HG02973 (cell line): Measurements from ENCODE around the gene GSG1L2.

Source experiments
- ATAC-seq: cut with Tn5 transposase; IDR thresholded peaks from one replicate; pipeline ENCODE4 v1.9.1; 2021; ENCODE audit warnings: moderate library complexity; ENCODE audit not compliant: unreplicated experiment

GSG1L2 gene

GRCh38 chr17:9825641-9826150, 3.8 kb upstream of the GSG1L2 start, which contains the start of gene GLP2R:
TSS of gene GLP2R (plus strand) at chr17:9825924. CDS start at chr17:9826064, 140 bp downstream.
- ATAC-seq: no peak

DNA sequence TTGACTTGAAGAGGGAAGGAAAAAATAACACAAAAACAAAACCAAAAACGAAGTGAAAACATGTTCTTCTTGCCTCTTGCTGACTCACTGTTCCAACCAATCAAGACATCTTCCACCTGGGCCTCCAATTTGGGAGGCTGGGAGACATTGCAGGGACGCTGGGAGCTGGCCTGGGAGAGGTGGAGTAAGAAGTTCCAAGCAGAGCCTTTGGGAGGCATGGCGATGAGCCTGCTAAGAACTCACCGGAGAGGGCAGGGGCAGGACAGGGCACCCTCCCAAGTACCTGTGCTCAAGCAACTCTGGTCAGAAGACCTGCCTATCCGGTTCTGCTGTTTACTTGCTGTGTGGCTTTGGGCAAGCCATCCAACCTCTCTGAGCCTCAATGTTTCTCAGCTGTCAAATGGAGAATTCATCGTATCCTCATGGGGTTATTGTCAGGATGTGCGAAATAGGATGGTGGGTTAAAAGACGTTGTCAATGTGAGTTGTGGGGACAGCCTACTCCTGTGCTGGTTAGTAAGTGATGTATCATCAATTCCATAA, 3.0 kb upstream of the GSG1L2 start:
- no peak for ATAC-seq

- ATAC-seq: no peak
These were observed 2.2 kb upstream of the GSG1L2 start for GRCh38 chr17:9824094-9824493.

GRCh38 chr17:9820448-9820847, 1.4 kb downstream of the GSG1L2 start:
- no peak for ATAC-seq

DNA sequence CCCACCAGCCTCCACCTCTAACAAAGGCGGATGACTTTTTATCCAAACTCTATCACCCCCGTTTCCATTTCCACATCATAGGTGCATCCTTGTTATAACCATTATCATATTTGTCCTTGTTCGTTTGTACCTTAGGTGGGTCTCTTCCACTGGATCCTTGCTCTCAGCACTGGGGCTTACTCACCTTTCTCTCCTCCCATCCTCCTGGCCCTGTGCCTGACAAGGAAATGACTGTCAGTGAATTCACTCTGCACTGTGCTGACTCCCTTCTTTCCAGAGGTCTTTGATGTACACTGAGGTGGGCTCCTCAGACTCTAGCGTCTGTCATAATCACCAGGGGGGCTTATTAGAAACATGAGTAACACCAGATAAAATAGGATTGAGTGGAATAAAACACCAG, 3.1 kb downstream of the GSG1L2 start:
- no peak for ATAC-seq

GRCh38 chr17:9817086-9817485, 4.8 kb downstream of the GSG1L2 start:
- ATAC-seq: no peak

- no peak for ATAC-seq
These were observed 5.4 kb downstream of the GSG1L2 start for GRCh38 chr17:9816472-9816871.

GRCh38 chr17:9814337-9814945, 7.4 kb downstream of the GSG1L2 start:
- ATAC-seq: no peak

DNA sequence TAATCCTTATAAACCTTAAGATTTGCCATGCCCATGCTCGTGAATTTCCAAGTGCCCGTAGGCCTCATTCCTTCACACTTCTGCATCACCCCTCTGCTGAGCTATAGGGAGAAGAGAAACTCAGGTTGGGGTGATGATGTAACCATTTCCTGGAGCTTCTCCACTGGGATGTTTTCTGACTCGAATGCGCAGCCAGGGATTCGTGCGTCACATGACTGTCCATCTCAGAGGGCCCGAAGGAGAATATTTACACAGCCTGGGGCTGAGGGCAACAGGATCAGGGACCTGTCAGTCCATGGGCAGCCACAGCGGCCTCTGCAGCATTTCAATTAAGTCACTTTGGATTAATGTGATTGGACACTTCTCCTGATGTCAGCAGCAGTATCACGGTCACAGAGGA, 8.7 kb downstream of the GSG1L2 start:
- no peak for ATAC-seq

DNA sequence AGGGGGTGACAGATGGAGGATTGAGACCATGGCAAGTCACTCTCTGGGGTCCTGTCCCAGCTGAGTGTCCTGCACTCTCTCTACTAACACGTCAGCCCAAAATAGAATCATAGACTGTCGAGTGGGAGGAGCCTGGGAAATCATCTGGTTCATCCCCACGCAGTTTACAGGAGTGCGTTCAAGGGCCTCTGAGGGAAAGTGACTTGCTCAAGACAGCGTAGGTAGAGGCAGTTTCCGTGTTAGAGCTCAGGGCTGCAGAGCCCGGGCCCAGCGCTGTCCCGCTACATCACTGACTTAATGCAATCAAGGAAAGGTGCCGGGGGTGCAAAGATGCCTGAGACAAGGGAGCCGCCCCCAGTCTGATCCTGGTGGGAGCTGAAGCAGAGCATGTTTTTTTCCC, 10.3 kb downstream of the GSG1L2 start:
- no peak for ATAC-seq

DNA sequence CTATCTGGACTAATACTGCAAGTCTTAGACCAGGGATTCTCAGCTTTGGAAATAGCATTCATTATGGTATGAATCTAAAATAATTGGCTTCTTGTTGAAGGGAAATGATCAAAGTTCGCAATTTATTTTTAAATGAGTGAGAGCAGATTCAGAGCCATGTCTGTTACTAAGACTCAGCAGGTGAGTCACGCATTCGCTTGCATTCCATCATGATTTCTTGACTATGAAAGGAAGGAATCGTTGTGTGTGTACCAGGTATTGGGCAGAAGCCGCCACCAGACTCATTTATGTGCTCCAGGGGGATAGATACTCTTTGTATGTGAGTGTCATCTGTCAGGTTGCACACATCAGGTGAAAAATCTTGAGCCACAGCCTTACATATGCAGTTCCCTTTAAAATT, 10.8 kb downstream of the GSG1L2 start:
- ATAC-seq: no peak

DNA sequence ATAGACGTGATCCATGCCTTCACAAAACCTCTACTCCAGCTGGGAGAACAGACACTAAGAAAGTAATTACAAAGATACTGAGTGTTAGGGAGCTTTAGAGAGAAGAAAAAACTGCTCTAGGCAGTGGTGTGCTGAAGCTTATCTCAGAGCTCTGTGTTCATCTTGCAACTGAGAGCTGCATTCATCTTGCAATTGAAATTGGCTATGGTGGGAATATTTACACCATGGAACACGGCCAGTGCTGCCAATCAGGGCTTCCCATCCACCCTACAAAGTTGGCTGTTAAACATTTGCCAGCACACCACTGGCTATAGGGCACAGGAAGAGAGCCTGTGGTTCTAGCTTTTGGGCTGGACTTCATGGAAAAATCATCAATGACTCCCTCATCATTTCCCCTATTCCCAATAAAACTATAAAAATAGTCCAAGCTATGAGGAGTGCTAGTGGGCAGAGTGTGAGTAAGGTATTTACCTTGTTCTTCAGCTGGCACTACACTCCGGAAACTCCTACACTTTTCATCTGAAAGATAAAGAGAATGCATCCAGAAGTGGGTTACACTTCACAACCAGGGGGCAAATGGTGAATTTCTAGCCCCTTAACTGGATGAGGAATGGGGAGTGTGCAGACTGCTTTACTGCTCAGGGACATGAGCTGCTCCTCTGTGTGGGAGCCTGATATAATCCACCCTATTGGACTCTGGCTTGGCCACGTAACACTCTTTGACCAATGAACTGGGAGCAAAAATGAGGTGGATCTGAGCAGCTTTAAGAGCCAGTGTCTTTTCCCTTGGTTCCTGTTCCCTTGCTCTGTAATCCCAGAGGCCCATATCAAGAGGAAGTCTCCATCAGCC, 11.6 kb downstream of the GSG1L2 start:
- no peak for ATAC-seq

DNA sequence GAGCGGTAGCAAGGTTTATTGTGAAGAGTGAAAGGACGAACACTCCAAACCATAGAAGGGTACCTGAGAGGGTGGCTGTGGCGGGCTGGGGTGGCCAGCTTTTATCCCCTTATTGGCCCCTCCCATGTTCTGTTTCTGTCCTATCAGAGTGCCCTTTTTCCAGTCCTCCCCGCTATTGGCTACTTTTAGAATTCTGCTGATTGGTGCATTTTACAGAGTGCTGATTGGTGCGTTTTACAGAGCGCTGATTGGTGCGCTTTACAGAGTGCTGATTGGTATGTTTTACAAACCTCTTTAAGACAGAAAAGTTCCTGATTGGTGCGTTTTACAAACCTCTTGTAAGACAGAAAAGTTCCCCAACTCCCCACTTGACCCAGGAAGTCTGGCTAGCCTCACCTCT, 12.5 kb downstream of the GSG1L2 start:
- no peak for ATAC-seq

DNA sequence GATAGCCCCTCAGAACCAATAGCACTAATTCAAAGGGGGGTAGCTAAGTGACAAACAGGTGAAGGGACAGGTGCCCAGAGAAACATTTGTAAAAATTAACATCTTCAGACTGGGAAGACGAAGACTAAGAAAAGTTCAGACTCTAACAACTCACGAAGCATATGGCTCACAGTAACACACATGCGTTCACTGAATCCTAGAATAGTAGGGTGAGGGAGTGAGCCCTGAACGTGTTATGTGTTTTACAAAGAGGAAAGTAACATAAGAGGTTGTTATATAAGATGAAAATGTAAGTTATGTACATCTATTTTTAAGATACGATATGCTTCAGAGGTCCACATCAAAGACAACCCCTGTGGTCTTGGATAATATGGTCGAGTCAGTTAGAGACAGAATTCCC, 15.2 kb downstream of the GSG1L2 start:
- no peak for ATAC-seq

GRCh38 chr17:9805769-9806168, 16.1 kb downstream of the GSG1L2 start:
- no peak for ATAC-seq

DNA sequence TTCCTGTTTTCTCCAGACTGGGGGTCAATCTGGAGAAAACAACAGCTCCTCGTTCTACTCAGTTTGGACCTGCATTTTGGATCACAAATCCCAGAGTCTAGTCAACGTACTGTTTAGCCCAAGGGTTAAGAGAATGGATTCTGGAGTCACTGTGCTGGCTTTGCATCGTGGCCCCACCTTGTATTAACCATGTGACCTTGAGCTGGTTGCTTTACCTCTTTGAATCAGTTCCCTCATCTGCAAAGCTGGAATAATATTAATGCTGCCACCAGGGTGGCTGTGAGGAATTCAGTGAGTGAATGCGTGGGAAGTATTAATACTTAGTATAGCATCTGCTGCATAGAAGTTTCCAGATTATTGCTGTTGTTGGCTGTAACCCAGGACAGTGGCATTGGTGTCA, 19.2 kb downstream of the GSG1L2 start:
- ATAC-seq: no peak

- no peak for ATAC-seq
These were observed 19.6 kb downstream of the GSG1L2 start for GRCh38 chr17:9802294-9802693.

DNA sequence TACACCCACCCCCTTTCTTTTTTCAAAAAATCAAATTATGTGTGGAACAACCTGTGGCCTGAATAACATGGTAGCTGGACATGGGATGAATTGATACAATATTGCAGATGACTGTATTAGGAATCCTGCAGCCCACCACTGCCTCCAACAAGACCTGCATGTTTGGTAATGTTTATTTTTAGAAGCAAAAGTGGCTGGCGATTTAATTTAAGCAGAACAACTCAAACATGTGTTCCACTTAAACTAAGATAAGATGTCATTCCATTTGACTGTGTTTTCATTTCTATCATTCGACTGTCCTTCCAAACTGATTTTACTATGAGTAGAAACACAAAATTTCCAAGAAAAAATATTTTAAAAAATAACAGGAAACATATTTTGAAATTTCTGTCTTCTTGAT, 20.4 kb downstream of the GSG1L2 start:
- no peak for ATAC-seq

DNA sequence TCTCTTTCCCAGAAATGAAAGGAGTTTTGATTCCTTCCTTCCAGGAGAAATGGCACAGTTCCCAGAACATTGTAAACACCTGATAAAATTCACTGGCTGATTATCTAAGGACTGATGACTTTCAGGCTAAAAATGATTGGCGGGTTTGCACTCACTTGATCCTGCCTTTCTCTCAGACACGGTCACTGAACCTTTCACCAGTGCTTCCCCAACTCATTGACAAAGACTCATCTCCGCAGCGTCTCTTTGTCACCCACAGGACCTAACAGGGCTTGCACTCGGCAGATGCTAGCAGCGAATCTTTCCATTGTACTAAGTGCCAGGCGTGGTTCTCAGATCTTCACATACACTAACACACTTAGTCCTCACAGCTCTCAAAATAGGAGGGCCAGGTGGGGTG, 23.2 kb downstream of the GSG1L2 start:
- no peak for ATAC-seq

DNA sequence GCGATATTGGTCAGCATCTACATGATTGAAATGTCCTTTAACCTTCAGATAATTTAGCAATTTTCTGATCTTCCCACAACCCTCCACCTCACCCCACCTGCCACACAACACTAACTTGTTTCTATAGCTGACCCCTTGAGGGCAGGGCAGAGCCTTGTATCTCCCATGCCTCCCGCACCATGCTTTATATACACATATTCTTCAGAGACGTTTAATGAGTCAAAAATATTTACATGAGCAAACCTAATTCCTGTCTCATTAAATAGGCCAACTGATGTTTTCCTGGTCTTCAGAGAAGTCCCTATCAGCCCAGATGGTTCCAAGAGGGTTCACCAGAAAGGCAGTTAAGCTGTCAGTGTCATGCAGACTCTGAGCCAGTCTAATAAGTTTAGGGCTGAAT, 23.9 kb downstream of the GSG1L2 start:
- no peak for ATAC-seq

GRCh38 chr17:9792181-9792840, 29.6 kb downstream of the GSG1L2 start:
- no peak for ATAC-seq
